ENCODE results near the gene SMTN.

Gene SMTN

DNA sequence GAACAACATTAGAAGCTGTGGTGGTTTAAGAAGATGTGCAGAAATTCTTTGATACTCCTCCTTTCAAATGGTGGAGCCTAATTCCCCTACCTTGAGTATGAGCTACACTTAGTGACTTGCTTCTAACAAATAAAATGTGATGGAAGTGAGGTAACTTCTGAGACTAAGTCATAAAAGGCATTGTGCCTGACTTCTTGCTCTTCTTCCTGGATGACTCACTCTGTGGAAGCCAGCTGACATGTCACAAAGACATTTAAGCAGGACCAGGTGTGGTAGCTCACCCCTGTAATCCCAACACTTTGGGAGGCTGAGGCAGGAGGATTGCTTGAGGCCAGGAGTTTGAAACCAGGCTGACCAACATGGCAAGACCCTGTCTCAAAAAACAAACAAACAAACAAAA, 63.1 kb downstream of the SMTN start:
- in situ Hi-C loops (cut with HindIII; ENCODE audit: low sequenced_read_pairs): no loop called here

DNA sequence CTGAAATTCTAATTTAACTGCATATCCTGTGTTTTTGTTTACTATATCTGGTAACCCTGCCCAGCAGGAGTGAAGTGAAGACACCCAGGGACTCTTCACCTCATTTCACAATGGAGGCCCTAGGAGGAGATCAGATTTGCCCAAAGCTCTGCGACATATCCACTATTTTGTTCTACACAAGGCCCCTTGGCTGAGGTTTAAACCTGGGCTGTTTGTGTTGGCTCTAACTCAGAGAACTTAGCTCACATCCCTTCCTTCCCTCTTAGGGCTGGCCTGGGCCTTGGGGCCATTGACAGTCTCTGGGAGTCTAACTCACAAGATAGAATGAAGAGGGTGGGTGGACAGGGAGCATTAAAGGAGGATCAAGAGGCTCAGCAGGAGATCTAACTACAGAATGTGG, 67.4 kb downstream of the SMTN start:
- in situ Hi-C loops (cut with HindIII; ENCODE audit: low sequenced_read_pairs): no loop called here

DNA sequence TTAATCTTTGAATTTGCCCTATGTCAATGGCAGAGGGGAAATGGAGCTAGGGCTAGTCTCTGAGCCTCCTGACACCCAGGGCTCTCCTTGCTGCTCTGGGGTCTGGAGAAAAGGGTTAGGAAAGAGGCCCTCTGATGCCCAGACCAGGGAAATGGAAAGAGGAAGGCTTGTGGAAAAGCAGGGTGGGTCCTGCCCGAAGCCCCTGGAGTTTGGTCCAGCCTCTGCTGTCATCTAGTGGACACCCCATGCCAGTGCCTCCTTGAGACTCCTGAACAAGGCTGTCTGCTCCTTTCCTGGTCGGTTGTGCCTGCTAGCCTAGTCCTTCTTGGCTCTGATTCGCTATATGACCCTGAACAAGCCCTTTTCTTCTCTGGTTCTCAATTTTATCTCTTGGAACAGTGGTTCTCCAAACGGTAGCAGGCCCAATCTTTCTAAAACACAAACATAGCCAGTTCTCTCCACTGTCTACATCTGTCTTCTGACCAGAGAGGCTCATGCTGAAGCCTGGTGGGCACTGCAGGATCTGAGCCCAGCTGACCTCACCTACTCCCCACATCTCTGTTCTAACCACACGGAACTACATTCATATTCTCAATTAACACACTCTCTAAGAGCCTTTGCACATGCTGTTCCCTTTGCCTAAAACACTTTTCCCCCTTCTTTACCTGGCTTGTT, 68.0 kb downstream of the SMTN start:
- in situ Hi-C loops (cut with HindIII; ENCODE audit: low sequenced_read_pairs): no loop called here

DNA sequence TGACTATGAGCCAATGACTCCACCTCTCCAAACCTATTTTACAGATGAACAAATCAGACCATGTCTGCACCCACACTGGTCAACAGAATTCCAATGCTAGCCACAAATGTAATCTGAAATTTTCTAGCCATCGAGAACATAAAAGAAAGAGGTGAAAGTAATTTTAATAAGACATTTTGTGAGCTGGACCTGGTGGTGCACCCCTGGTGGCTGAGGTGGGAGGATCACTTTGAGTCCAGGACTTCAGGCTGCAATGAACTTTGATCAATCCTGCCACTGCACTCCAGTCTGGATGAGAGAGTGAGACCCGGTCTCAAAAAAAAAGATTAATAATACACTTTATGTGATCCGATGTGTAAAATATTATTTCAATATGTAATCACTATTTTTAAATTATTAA, 69.5 kb downstream of the SMTN start:
- in situ Hi-C loops (cut with HindIII; ENCODE audit: low sequenced_read_pairs): no loop called here

DNA sequence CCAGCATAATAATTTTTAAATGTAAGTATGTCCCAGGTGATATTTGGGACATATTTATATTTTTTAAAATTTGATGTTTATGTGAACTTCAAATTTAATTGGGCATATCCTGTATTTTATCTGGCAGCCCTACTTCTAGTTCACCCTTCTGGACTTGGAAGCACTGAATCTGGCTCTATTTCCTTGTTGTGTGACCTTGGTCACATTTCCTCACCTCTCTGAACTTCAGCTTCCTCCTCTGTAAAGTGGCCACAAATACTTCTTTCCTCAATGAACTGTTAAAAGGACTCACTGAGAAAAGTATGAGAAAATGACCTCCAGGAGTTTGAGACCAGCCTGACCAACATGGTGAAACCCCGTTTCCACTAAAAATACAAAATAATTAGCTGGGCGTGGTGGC, 70.8 kb downstream of the SMTN start:
- in situ Hi-C loops (cut with HindIII; ENCODE audit: low sequenced_read_pairs): no loop called here

DNA sequence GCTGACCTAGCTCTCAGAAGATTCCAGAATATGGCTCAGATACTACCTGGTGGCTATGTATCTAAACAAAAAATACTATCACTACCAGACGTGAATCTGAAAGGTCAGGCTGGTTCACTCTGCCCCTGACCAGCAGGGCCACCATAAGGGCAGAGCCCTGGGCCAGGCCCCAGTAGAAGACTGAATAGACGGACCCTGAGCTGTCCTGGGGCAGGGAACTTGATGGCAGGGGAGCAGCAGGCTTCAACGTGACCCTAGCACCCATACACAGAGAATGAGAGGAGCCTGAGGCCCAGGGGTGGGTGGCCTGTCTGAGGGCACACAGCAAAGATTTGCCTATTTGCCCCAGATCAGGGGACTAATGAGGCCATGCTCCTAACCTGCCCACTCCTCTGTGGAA, 72.2 kb downstream of the SMTN start:
- in situ Hi-C loops (cut with HindIII; ENCODE audit: low sequenced_read_pairs): no loop called here
